HG03469 (cell line): Measurements from ENCODE around the gene GNA15.

ENCODE experiments used
- ATAC-seq: cut with Tn5 transposase; IDR thresholded peaks from one replicate; pipeline ENCODE4 v1.9.1; 2021; ENCODE audit warnings: mild to moderate bottlenecking, moderate library complexity, moderate number of reproducible peaks; ENCODE audit not compliant: unreplicated experiment

Gene GNA15

DNA sequence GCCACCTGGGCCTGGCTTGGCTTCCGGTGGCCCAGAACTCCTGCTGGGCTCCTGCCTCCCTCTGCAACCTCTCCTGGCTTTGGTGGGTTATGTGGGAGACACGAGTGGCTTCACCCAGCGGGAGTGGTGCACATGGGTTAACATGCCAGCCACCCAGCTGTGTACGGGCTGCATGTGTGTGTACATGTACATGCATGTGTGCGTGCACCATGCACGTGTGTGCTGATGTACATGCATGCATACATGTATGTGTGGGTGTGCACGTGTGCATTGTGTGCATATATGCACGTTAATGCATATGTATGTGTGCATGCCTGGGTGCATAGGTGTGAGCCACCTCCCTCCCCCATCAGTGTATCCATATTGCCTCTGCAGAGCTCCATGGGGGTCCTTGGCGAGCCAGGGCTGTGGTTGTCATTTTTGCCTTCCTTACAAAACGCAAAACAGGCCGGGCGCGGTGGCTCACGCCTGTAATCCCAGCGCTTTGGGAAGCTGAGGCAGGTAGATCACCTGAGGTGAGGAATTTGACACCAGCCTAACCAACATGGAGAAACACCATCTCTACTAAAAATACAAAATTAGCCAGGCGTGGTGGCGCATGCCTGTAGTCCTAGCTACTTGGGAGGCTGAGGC is 29.2 kb upstream of the GNA15 start:
- no peak for ATAC-seq

DNA sequence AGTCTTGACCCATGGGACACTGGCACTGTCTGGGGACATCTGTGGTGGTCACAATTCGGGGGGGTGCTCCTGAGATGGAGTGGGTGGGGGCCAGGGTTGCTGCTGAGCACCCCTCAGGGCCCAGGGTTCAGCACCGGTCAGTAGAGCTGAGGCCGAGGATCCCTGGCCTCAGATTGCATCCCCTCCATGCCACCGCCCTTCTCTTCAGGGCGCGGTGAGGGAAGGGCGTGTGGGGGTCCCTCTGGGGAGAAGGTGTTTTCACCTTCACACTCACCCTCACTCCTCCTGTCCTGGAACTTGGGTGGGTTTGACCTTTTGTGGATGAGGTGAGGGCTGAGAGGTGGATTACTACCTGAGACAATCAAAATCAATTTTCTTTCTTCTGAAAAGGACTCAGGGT is 28.2 kb upstream of the GNA15 start:
- ATAC-seq: no peak

DNA sequence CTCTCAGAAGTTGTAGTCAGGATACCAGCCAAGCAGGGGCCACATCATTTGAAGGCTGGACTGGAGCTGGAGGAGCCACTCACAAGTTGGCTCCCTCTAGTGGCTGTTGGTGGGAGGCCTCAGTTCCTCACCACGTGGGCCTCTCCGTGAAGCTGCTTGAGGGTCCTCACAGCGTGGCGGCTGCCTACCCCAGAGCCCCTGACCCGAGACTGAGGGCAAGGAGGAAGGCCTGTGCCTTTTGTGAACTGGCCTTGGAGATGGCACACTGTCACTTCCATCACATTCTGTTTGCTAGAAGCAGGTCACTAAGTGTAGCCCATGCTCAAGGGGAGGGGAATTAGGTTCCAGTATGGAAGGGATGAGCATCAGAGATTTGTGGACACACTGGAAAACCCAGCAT is 27.1 kb upstream of the GNA15 start:
- no peak for ATAC-seq

DNA sequence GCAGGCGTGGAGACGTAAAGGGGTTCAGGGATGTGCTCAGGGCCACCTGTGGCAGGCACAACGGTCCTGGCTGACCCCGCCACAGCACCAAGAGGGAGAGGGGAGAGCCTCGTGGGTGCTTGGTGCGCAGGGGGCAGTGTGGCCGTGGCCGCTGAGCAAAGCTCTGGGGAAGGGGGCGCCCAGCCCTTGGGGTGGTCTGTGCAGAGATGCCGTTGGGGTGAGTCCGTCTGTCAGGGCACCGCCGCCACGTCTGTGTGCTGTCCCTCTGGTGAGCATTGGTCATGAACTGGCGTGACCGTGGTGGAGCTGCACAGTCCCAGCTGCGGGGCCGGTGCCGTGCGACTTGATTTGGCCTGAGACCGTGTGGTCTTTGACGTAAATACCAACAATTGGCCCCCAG is 26.3 kb upstream of the GNA15 start:
- ATAC-seq: no peak

DNA sequence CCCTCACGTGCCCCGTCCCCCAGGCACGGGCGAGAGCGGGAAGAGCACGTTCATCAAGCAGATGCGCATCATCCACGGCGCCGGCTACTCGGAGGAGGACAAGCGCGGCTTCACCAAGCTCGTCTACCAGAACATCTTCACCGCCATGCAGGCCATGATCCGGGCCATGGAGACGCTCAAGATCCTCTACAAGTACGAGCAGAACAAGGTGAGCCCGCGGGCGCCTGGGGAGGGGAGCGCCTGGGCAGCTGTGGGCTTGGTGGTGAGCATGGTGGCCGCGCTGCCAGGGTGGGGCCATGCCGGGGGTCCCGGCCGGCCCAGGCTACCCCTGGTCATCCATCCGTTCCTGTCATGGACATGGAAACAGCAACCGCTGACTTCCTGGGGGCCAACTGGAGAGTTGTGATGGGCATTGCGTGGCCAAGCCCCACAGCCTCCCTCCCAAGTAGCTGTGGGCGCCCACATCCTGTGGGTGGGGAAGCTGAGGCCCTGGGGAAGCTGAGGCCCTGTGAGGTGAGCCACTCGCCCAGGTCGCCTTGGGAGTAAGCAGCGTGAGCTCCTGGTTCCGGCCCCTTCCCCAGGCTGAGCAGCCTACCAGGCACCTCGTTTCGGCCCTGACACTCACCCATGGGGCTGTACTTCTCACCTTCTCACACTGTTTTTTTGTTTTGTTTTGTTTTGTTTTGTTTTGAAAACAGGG is 25.6 kb upstream of the GNA15 start:
- ATAC-seq: no peak

DNA sequence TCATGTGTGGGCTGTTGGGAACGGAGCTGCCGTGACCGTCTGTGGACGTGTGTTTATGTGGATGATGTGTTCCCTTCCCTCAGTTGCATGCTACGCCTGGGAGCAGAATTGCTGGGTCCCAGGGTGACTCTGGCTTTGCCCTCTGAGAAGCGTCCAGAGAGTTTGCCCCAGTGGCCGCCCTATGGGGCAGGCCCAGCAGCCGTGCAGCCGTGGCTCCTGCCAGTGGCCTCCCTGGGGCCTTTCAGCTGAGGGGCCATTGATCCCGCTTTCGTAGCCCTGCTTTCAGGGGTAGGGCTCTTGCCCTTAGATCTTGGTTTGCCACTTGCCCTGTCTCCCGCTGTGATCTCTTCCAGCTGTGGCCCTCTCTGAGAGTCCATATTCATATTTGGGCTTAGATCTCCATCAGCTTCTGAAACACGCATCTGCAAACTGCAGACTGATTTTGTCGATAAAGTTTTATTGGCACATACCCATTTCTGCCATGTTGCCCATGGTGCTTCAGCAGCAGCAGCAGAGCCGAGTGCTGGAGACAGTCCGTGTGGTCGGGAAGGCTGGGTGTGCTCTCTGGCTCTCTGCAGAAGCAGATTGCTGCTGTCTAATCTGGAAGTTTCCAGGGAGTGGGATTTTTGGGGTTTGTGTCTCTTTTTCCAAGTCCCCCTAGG is 24.1 kb upstream of the GNA15 start:
- no peak for ATAC-seq

DNA sequence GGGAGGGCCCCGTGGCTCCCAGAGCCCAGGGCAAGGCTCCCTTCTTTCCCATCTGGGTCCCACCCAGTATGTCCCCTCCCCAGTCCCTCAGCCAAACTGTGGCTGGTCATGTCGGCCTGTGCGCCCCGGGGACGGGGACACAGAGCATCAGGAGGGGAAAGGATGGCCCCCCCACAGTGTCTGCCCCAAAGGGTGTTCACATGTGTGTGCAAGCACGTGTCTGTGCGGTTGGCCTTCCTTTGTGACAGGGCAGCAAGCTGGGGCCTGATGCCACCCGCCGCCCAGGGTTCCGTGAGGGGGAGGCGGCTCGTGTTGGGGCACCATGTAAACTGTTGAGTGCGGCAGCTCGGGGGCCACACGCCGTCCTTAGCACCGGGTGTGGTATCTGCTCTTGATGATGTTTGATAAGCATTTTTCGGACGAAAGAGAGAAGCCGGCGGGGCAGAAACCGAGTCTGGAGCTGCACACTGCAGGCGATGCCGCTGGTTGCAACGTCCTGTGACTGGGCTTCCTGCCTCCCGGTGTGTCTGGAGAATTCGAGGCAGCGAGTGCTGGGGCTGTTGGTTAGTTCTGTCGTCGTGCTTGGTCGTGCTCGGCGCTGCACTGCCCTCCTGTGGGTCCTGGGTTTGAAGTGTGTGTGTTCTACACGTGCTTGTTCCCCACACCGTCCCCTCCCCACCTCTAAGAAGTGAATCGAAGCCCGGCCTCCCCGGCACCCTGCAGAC is 23.3 kb upstream of the GNA15 start:
- ATAC-seq: no peak

DNA sequence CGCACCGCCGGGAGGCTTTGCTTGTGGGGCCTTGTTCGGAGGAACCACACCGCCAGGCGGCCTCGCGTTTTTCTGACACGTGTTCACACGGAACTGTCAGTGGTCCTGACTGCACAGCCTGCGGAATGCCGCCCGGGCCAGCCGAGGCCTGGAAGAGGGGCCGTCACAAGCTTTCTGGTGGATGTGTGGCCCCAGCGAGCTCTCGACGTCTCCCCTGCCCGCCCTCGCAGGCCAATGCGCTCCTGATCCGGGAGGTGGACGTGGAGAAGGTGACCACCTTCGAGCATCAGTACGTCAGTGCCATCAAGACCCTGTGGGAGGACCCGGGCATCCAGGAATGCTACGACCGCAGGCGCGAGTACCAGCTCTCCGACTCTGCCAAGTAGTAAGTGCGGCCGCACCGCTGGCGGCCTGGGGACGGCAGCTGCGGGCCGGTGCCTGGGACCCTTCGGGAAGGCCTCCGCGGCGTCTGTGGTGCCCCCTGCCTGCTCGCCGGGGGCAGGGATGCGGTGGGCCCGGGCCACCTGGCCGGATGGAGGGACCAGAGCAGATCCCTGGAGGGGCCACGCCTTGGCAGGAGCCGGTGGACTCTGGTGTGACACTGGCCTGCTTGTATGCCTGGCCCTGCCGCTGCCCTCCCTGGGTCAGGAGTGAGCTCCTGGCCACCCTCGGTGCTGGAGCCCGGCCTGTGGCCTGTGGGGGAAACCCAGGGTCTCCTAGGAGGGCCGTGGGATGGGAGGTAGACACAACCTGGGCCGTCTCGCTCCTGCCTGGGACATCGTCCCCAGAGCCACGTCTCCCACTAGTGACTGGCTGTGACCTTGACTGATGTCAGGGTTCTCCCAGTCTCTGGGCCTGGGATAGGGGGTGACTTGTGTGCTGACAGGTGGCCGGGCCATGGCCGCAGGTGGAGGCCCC is 22.5 kb upstream of the GNA15 start:
- ATAC-seq: no peak

DNA sequence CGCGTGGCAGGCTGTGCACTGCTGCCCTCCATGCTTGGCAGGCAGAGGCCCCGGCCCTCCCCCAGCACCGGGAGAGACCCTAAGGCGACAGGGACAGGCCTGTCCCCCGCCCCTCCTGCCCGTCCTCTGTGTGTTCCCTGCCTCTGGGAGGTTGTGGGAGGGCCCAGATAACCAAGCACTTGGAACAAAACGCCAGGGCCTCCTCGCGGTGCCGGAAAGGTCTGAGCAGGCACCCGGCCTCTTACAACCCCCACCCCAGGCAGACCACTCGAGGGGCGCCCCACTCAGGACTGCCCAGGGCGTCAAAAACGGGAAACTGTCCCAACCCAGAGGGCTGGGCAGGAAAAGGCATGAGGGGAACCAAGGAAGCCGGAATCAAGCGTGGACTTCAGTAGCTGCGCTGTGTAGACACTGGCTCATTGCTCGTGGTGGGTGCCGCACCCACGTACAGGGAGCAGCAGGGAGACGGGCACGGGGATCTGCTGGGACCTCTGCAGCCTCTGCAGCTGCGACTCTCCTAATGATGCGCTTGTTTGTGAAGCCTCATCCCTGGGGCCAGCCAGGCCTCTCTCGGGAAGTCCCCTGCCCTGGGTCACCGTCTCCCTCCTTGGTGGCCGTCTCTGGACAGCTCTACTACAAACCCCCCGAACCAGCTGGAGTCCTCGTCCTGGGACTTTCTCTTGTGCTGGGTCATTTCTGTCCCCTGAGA is 21.7 kb upstream of the GNA15 start:
- ATAC-seq: no peak

DNA sequence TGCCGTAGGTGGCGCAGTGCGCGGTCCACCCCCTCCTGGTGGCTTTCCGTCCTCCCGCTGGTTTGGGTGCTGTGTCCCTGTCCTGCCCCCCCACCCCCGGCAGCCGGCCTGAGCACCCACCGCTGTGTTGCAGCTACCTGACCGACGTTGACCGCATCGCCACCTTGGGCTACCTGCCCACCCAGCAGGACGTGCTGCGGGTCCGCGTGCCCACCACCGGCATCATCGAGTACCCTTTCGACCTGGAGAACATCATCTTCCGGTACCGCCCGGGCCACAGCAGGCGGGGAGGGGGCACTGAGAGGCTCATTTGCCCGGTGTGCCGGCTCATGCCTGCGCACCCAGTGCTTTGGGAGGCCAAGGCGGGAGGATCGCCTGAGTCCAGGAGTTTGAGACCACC is 21.0 kb upstream of the GNA15 start:
- ATAC-seq: no peak

DNA sequence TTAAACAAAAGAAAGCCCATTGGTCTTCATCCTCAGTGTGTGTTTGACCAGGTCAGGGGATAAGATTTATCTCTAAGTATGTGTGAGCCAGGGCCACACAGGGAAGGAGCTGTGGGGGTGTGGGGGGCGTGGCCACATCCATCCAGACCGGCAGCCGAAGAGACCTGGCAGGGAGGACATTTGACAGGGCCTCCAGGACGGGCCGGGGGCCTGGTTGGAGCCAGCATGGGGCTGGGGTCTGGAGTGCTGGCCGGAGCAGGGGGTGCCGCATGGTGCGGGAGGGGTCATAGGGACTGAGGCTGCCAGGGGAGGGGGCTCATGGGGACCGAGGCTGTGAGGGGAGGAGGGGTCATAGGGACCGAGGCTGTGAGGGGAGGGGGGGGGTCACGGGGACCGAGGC is 20.4 kb upstream of the GNA15 start:
- no peak for ATAC-seq

DNA sequence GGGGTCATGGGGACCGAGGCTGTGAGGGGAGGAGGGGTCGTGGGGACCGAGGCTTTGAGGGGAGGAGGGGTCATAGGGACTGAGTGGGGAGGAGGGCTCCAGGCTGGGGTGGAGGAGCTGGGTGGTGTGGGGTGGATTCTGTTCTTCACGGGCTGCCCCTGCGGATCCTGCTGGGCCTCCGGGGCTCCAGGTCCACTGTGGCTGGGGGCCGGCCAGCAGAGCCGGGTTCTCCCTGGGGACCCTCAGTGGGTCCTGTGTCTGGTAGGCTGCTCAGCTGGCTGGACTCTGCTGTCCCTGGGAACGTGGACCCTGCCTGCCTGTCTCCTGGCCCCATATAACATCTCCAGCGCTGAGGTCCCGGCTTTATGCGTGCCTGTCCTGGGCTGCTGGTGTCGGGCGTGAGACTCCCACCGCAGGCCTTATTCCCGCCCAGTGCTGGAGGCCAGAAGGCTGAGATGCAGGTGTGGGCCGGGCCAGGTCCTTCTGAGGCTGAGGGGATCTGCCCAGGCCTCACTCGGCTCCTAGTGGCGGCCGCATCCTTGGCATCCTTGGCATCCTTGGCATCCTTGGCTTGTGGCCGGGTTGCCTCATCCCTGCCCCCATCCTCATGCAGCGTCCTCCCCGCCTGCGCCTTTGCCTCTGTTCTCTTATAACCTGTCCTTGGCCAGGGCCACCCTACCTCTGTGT is 19.8 kb upstream of the GNA15 start:
- no peak for ATAC-seq

DNA sequence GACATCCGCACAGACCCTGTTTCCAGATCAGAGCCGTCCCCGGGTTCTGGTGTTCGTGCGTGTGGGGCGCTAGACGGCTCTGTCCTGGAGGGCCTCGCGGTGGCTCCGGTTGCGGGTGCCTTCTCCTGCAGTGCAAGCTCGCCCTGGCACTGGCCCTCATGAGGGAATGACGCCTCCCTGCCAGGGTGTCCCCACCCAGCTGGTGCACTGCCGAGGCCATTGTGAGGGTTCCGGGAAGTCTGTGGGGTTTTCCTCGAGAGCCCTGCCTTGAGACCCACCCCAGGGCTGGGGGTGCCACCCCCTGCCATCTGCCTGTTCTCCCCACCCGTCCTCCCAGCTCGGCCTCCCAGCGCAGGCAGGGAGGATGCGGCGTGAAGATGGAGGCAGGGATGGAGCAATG is 19.2 kb upstream of the GNA15 start:
- no peak for ATAC-seq

DNA sequence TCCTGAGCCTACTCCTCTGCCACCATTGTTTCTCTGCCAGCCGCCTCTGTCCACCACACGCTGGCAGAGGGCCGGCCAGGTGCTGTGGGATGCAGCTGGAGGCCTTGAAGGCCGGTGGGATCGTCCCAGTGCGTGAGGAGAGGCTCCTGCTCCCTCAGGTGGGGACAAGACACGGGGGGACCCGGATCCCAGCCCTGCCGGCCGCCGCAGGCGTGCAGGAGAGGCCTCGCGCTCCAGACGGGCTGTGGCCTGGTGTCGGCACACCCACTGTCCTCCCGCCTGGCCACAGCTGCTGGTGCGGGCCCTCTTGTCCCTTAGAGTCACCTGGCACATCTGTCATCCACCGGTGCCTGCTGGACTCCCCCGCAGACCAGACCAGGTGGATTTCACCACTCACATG is 18.1 kb upstream of the GNA15 start:
- ATAC-seq: no peak

DNA sequence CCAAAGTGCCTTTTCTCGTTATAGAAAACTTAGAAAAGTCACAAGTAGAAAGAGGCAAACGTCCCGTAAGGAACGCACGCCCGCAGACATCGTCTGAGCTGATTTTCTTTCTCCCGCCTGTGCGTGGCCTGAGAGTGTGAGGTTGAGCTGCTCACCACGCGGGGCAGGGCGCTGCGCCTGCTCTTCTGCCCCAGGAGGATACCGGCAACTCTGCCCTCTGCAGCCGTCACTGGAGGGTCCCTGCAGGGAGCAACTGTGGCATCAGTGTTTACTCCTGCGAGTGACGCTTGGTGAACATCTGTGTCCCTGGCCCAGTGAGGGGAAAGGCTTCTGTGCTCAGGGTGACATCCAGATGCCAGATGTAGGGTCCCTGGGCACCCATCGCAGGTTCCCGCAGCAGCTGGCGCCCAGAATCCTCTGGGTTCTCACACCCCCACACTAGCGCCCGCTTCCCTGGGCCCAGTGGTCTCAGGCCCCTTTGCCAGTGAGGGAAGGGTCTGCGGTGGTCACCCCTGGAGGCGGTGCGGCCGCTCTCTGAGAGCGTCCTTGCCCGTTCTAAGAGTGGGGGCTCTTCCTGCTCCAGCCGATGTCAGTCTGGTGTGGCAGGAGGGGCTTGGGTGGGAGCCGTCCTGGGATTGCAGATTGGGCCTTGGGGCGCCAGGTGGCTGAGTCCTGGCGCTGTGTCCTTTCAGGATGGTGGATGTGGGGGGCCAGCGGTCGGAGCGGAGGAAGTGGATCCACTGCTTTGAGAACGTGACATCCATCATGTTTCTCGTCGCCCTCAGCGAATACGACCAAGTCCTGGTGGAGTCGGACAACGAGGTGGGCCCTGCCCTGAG is 17.4 kb upstream of the GNA15 start:
- ATAC-seq: no peak

DNA sequence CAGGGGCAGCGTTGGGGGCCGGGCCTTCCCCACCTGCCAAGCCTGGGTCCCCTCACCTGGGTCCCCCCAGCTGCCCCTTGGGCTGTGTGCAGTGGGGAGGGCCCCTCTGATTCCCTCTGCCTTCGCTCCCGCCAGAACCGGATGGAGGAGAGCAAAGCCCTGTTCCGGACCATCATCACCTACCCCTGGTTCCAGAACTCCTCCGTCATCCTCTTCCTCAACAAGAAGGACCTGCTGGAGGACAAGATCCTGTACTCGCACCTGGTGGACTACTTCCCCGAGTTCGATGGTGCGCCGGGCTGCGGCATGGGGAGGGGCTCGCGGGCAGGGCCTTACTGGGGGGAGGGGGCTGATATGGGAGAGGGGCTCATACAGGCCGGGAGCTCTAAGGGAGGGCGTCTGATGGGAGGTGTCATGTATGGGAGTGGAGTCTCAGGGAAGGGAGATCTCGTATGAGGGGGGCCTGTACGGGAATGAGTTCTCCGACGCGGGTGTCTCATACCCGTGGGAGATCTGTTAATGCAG is 16.7 kb upstream of the GNA15 start:
- no peak for ATAC-seq

DNA sequence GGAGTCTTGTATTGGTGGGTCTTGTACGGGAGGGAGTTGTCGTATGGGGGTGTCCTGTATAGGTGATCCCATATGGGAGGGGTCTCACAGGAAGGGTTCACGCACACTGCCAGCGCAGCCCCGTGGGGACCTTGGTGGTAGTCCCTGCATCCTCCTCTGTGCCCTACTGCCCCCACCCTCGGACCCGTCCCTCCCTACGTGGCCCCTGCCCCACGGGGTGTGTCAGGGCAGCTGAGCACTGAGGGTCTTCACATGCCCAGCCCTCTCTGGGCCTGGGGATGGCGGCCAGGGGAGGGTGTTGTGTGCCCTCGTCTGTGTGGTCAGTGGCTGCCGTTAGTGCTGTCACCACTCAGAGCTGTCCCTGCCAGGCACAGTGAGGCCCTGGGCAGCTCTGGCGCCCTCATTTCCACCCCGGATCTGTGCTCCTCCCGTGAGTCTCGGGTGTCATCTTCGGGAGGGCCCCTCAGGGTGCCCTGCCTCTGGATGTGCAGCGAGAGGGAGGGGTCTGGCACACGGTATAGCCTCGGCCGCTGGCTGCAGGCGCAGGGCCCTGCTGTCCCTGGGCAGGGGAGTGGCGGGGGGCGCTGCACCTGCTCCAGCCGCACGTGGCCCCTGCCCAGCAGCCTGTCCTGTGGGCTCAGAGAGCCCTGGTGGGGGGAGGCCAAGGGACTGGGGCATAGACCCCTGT is 16.0 kb upstream of the GNA15 start:
- ATAC-seq: no peak
